Tibial nerve (tissue), 4 donors: ENCODE measurements around the gene CSNK2B.

Experiments used
- EP300 ChIP-seq, 2 donors: sonication (generic); formaldehyde crosslinking; IDR thresholded peaks; one replicate each; pipeline ENCODE4 v1.6.1; 2017; ENCODE audit warnings: antibody characterized with exemption in 2 of 2, mild to moderate bottlenecking in 1 of 2
- POLR2A ChIP-seq, 2 donors: fragments of 450-650 bp; IDR thresholded peaks; one replicate each; pipeline ENCODE4 v1.6.1; 2017; ENCODE audit warnings: antibody characterized with exemption in 2 of 2, mild to moderate bottlenecking in 2 of 2, moderate library complexity in 2 of 2
- TF ChIP-seq, protein P1 (sequence below), 5 experiments: fragments of 200-600 bp in 3 of 5; fragments of 450-650 bp in 2 of 5; sonication (generic) in 3 of 5; IDR thresholded peaks; one replicate each; pipeline ENCODE4 v1.5.1; 2016 to 2019; ENCODE audit warnings: antibody characterized with exemption in 5 of 5, mild to moderate bottlenecking in 3 of 5, moderate library complexity in 2 of 5

DNA sequence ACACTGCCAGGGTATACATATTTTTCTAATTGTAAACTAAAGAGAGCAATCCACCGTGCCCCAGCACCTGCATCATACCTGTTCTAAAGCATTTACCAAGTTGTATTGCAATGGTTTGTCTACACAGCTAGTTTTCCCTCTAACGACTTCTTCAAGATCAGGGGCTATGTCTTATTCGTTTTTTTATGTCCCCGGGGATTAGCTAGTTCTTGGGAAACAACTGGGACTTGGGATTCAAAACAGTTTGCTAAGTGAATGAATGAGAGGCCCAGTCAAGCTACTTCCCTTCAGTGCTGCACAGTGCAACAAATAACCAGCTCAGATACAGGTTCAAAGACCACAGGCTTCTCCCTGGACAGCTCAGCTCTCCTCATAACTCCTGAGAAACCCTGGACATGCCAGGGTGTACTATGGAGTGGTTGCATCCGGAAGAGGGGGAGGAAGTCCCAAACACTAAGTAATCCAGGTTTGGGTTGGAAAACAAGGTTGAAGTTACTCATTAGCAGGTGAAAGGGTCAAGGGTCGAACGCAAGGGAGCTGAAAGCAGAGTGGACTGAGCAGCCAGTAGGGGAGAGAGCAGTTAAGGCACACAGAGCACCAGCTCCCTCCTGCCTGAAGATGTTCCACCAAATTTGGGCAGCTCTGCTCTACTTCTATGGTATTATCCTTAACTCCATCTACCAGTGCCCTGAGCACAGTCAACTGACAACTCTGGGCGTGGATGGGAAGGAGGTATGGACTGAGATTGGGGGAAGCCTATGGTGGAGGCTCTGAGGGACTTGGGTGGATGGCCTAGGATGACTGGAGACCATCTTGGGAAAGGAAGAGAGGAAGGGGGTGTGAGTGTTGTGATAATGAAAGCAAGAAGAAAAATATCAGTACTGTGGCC lies 10.3 kb upstream of the CSNK2B start, which contains the start of gene APOM:
- TF ChIP-seq, protein P1, sequence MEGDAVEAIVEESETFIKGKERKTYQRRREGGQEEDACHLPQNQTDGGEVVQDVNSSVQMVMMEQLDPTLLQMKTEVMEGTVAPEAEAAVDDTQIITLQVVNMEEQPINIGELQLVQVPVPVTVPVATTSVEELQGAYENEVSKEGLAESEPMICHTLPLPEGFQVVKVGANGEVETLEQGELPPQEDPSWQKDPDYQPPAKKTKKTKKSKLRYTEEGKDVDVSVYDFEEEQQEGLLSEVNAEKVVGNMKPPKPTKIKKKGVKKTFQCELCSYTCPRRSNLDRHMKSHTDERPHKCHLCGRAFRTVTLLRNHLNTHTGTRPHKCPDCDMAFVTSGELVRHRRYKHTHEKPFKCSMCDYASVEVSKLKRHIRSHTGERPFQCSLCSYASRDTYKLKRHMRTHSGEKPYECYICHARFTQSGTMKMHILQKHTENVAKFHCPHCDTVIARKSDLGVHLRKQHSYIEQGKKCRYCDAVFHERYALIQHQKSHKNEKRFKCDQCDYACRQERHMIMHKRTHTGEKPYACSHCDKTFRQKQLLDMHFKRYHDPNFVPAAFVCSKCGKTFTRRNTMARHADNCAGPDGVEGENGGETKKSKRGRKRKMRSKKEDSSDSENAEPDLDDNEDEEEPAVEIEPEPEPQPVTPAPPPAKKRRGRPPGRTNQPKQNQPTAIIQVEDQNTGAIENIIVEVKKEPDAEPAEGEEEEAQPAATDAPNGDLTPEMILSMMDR (IDR thresholded peaks at IDR 0.05) = no peak
- TF ChIP-seq POLR2A (IDR thresholded peaks at IDR 0.05) = no peak
- TF ChIP-seq EP300 (IDR thresholded peaks at IDR 0.05) = no peak
